ENCODE measurements around the gene CORO7. TPM values are rescaled to one million over a fixed set of nuclear protein-coding genes. Genes with fewer than 3 reads are reported as not detected.

The CORO7 gene
- total and polyA plus RNA-seq, 9 of the 15 experiments (the other 6 are each of a cell fraction or from before 2014, with no cell fraction given) = 0.45 to 77.2 (median 18.7) TPM

DNA sequence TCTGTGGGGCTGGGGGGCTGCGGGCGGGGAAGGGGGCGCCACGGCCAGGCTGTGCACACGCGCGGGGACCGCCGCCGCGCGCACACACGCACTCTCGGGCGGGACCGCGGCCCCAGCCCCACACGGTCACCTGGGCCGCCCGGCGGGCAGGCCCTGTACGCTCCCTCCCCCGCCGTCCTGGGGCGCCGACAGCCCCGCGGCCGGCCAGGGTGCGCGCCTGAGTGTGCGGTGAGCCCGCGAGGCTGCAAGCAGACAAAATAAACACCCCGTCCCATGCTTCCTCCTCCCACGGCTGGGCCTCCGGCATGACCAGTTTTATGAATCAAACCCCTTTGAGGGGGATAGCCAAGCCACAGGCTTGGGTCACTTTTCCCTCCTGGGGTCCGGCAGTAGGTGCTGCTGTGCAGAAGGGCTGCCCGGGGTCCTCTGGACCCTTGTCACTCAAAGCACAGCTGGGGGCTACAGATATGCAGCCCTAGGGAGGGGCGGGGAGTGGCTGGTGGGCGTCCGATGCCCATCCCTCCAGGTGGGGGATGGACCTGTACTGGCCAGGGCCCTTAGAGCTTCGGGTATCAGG is 44.3 kb downstream of the CORO7 start (continued):
- TF ChIP-seq FOSL1 (tag; conservative IDR thresholded peaks at IDR 0.05) (no peak), TEAD1 (CRISPR knock-in tag; IDR thresholded peaks at IDR 0.05) (no peak), ZNF551 (CRISPR knock-in tag; IDR thresholded peaks at IDR 0.05) (no peak), MTF1 (CRISPR knock-in tag; IDR thresholded peaks at IDR 0.05; ENCODE audit: borderline replicate concordance) (no peak), SMARCE1 (IDR thresholded peaks at IDR 0.05) (no peak), EGR1 (conservative IDR thresholded peaks at IDR 0.05) (no peak), NRF1 (conservative IDR thresholded peaks at IDR 0.05 in 1 of 2, IDR thresholded peaks at IDR 0.05 in 1 of 2) (peak in 1 of 2 experiments; percentile 41; a peak in 1 of 4 replicates), ATF1 (CRISPR knock-in tag; IDR thresholded peaks at IDR 0.05) (no peak), ATF1 (tag; IDR thresholded peaks at IDR 0.05) (no peak), KLF16 (IDR thresholded peaks at IDR 0.05) (no peak), ZBTB17 (CRISPR knock-in tag; IDR thresholded peaks at IDR 0.05) (no peak), TARDBP (IDR thresholded peaks at IDR 0.05) (no peak), RBBP5 (IDR thresholded peaks at IDR 0.05; ENCODE audit: borderline replicate concordance, insufficient read depth, low read length, poor library complexity, severe bottlenecking) (peak; percentile 74), ZNF707 (CRISPR knock-in tag; conservative IDR thresholded peaks at IDR 0.05) (no peak), MAFK (IDR thresholded peaks at IDR 0.05; ENCODE audit: low read length) (no peak), SIN3B (IDR thresholded peaks at IDR 0.05; ENCODE audit: low read depth) (no peak)
- TF ChIP-seq, protein P1, sequence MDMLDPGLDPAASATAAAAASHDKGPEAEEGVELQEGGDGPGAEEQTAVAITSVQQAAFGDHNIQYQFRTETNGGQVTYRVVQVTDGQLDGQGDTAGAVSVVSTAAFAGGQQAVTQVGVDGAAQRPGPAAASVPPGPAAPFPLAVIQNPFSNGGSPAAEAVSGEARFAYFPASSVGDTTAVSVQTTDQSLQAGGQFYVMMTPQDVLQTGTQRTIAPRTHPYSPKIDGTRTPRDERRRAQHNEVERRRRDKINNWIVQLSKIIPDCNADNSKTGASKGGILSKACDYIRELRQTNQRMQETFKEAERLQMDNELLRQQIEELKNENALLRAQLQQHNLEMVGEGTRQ (CRISPR knock-in tag; IDR thresholded peaks at IDR 0.05) = no peak
- TF ChIP-seq, protein P2, sequence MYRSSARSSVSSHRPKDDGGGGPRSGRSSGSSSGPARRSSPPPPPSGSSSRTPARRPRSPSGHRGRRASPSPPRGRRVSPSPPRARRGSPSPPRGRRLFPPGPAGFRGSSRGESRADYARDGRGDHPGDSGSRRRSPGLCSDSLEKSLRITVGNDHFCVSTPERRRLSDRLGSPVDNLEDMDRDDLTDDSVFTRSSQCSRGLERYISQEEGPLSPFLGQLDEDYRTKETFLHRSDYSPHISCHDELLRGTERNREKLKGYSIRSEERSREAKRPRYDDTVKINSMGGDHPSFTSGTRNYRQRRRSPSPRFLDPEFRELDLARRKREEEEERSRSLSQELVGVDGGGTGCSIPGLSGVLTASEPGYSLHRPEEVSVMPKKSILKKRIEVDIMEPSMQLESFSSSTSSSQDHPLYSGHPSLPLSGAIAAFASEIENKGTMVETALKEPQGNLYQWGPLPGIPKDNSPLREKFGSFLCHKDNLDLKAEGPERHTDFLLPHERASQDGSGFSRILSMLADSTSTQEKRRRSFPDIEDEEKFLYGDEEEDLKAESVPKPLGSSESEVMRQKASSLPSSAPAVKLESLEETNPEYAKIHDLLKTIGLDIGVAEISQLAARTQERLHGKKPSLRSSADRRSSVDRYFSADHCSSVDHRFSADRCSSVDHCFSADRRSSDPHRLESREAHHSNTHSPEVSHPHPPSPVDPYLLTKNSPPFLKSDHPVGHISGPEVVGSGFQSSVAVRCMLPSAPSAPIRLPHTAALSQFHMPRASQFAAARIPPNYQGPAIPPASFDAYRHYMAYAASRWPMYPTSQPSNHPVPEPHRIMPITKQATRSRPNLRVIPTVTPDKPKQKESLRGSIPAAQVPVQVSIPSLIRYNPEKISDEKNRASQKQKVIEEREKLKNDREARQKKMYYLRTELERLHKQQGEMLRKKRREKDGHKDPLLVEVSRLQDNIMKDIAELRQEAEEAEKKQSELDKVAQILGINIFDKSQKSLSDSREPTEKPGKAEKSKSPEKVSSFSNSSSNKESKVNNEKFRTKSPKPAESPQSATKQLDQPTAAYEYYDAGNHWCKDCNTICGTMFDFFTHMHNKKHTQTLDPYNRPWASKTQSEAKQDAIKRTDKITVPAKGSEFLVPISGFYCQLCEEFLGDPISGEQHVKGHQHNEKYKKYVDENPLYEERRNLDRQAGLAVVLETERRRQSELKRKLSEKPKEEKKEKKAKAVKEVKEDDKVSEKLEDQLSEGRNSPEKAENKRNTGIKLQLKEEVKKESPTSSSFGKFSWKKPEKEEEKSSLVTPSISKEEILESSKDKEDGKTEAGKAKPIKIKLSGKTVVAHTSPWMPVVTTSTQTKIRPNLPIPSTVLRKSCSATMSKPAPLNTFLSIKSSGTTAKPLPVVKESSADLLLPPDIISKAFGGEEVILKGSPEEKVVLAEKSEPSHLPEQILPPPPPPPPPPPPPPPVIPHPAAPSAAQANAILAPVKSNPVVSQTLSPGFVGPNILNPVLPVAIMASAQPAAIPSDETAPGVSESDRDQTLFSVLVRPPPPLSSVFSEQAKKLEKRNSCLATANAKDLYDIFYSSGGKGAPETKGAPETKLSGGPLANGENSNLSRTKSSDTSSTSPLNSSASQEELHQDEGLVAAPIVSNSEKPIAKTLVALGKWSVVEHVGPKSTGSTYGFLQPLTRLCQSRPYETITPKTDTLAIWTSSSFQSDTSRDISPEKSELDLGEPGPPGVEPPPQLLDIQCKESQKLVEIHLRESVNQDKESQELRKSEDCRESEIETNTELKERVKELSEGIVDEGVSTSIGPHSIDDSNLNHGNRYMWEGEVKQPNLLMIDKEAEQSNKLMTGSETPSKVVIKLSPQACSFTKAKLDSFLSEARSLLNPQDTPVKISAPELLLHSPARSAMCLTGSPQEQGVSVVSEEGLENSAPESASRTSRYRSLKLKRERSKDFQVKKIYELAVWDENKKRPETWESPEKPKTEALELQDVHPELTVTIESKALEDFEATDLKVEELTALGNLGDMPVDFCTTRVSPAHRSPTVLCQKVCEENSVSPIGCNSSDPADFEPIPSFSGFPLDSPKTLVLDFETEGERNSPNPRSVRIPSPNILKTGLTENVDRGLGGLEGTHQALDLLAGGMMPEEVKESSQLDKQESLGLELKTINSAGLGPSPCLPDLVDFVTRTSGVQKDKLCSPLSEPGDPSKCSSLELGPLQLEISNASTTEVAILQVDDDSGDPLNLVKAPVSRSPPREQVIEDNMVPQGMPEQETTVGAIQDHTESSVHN (IDR thresholded peaks at IDR 0.05; ENCODE audit: borderline replicate concordance in 1 of 2, low read depth in 1 of 2) = no peak
- TF ChIP-seq, protein P3, sequence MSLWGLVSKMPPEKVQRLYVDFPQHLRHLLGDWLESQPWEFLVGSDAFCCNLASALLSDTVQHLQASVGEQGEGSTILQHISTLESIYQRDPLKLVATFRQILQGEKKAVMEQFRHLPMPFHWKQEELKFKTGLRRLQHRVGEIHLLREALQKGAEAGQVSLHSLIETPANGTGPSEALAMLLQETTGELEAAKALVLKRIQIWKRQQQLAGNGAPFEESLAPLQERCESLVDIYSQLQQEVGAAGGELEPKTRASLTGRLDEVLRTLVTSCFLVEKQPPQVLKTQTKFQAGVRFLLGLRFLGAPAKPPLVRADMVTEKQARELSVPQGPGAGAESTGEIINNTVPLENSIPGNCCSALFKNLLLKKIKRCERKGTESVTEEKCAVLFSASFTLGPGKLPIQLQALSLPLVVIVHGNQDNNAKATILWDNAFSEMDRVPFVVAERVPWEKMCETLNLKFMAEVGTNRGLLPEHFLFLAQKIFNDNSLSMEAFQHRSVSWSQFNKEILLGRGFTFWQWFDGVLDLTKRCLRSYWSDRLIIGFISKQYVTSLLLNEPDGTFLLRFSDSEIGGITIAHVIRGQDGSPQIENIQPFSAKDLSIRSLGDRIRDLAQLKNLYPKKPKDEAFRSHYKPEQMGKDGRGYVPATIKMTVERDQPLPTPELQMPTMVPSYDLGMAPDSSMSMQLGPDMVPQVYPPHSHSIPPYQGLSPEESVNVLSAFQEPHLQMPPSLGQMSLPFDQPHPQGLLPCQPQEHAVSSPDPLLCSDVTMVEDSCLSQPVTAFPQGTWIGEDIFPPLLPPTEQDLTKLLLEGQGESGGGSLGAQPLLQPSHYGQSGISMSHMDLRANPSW (CRISPR knock-in tag; IDR thresholded peaks at IDR 0.05) = no peak

Data from K562 (cell line).